ENCODE data around the gene ZNF787. TPM values are rescaled to one million over a fixed set of nuclear protein-coding genes. Genes with fewer than 3 reads are reported as not detected.

ZNF787 gene
- total RNA-seq, 1 donor from 2014 or later = 33.9 TPM

DNA sequence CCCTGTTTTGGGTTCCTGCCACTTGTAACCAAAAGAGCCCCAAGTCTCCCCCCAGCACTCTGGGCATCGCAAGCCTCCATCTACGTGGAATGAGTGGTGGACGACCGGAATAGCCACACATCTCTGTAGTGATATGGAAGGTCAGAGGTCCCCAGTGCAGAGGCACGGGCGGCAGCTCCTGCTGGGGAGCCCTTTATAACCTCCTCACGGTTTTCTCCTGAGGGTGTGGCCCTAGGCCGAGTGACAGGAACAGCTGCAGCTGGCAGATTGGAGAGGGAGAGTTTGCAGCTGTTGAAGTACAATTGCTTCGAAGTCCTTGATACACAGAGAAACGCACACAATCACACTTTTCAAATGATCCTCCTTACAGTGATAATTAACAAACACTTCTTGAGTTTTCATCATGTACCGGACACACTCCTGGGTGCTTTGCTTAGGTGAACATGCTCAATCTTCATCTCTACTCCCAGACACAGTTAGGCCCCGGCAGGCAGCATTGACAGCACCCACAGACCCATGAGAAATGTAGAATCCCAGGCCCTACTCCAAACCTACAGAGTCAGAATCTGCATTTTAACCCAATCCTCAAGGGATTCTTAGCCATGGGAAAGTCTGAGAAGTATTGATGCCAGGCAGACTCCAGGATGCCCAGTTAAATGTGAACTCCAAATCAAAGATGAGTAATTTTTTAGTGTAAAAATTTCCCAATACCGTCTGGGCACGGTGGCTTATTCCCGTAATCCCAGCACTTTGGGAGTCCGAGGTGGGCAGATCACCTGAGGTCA is 4.9 kb upstream of the ZNF787 start:
- TF ChIP-seq, protein P1, sequence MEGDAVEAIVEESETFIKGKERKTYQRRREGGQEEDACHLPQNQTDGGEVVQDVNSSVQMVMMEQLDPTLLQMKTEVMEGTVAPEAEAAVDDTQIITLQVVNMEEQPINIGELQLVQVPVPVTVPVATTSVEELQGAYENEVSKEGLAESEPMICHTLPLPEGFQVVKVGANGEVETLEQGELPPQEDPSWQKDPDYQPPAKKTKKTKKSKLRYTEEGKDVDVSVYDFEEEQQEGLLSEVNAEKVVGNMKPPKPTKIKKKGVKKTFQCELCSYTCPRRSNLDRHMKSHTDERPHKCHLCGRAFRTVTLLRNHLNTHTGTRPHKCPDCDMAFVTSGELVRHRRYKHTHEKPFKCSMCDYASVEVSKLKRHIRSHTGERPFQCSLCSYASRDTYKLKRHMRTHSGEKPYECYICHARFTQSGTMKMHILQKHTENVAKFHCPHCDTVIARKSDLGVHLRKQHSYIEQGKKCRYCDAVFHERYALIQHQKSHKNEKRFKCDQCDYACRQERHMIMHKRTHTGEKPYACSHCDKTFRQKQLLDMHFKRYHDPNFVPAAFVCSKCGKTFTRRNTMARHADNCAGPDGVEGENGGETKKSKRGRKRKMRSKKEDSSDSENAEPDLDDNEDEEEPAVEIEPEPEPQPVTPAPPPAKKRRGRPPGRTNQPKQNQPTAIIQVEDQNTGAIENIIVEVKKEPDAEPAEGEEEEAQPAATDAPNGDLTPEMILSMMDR (IDR thresholded peaks at IDR 0.05; ENCODE audit: unreplicated experiment) = no peak
- no peak for DNase-seq (ENCODE audit: low spot score, unreplicated experiment)
- Mint-ChIP-seq H3K4me1 (ENCODE audit: low read depth) (peaks cover 3% of the 10 kb centered on the region), H3K27ac (no peak overlapping the region), H3K9me3 (ENCODE audit: low read depth) (no peaks in the 10 kb centered on the region), H3K4me3 (ENCODE audit: low read depth) (no peak overlapping the region), H3K36me3 (ENCODE audit: insufficient read depth) (no peaks in the 10 kb centered on the region), H3K27me3 (no peaks in the 10 kb centered on the region)

DNA sequence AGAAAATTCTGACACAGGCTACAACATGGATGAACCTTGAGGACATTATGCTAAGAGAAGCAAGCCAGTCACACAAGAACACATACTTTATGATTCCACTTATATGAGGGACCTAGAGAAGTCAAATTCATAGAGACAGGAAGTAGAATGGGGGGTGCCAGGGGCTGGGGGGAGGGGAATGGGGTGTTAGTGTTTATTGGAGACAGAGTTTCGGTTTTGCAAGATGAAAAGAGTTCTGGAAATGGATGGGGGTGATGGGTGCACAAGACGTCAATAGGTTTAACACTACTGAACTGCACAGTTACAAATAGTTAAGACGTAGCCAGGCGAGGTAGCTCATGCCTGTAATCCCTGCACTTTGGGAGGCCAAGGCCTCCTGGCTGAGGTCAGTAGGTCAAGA is 3.5 kb upstream of the ZNF787 start:
- TF ChIP-seq, protein P1 (IDR thresholded peaks at IDR 0.05; ENCODE audit: unreplicated experiment) = no peak
- DNase-seq (ENCODE audit: low spot score, unreplicated experiment) = no peak
- Mint-ChIP-seq H3K9me3 (ENCODE audit: low read depth) (no peaks in the 10 kb centered on the region), H3K36me3 (ENCODE audit: insufficient read depth) (no peaks in the 10 kb centered on the region), H3K4me1 (ENCODE audit: low read depth) (peaks cover 7% of the 10 kb centered on the region), H3K4me3 (ENCODE audit: low read depth) (no peak overlapping the region), H3K27me3 (no peaks in the 10 kb centered on the region), H3K27ac (no peak overlapping the region)

DNA sequence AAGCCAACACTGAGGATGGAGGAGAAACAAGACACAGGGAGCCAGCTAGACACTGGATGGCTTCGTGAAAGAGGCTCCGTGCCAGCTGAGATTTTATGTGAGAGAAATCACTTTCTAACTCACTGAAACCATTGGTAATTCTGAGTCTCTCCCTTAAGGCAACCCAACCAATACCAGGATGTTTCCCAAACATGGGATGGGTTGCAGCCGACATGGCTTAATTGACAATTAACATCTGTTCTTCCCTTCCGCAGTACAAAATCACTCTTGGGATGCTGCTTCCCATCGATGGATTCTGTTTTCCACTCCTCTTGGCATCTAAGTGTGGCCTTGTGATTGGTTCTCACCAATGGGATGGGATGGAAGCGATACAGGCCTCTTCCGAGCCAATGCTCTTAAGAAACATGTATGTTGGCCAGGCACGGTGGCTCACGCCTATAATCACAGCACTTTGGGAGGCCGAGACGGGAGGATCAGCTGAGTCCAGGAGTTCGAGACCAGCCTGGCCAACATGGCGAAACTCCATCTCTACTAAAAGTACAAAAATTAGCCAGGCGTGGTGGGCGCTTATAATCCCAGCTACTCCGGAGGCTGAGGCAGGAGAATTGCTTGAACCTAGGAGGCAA is 2.3 kb upstream of the ZNF787 start:
- TF ChIP-seq, protein P1 (IDR thresholded peaks at IDR 0.05; ENCODE audit: unreplicated experiment) = no peak
- Mint-ChIP-seq H3K9me3 (ENCODE audit: low read depth) (no peaks in the 10 kb centered on the region), H3K4me3 (ENCODE audit: low read depth) (no peak overlapping the region), H3K27ac (no peak overlapping the region), H3K36me3 (ENCODE audit: insufficient read depth) (no peaks in the 10 kb centered on the region), H3K27me3 (no peaks in the 10 kb centered on the region), H3K4me1 (ENCODE audit: low read depth) (peaks cover 15% of the 10 kb centered on the region)
- no peak for DNase-seq (ENCODE audit: low spot score, unreplicated experiment)

DNA sequence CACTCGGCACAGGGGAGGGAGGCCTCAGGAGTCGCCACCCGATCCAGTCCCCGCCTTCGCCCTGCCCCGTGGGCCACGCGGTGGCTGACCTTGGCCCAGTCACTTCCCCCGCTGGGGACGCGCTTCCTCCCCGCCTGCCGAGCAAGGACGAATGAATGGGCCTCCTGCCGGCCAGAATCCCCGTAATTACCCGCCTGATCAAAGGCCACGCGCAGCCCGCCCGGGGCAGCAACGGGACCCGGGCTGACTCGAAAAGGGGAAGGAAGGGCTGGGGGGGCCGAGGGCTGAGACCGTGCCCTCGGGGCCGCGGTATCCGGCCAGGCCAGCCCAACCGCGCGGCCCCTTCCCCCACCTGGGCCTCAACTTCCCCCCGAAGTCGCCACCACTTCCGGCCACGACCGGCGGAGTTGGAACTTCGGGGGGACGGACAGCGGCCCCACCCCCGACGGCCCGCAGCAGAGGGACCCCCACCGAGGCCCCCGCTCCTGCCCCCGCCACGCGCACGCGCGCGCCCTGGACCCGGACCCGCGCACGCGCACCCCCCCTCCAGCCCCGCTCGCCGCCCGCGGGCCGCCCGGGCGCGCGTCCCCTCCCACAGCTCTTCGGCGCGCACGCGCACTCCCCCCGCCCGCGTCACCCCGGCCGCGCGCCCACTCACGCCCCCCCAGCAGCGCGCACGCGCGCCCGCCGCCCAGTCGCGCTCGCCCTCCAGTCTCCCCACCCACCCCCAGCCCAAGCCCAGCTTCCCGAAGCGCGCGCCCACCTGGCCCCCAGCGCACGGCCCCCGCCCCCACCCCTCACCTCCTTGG is 520 bp downstream of the ZNF787 start:
- peak; percentile 45 for DNase-seq (ENCODE audit: low spot score, unreplicated experiment)
- H3K36me3 Mint-ChIP-seq (ENCODE audit: insufficient read depth) = no peaks in the 10 kb centered on the region

More for the DNA sequence above, 520 bp downstream of the ZNF787 start:
- Mint-ChIP-seq H3K27me3 (no peaks in the 10 kb centered on the region), H3K9me3 (ENCODE audit: low read depth) (no peaks in the 10 kb centered on the region), H3K4me3 (ENCODE audit: low read depth) (peak overlapping the region; percentile 81), H3K27ac (peak overlapping the region; percentile 89), H3K4me1 (ENCODE audit: low read depth) (peaks cover 15% of the 10 kb centered on the region)
- TF ChIP-seq, protein P1 (IDR thresholded peaks at IDR 0.05; ENCODE audit: unreplicated experiment) = peak; percentile 35

Data from progenitor cell of endocrine pancreas (in vitro differentiated cells).